ENCODE results near the gene ESRP2. TPM values are rescaled to one million over a fixed set of nuclear protein-coding genes. Genes with fewer than 3 reads are reported as not detected.

The ESRP2 gene
- total RNA-seq, 1 donor from 2014 or later: 0.42 TPM

- H3K27me3 Mint-ChIP-seq (ENCODE audit: low read depth): no peaks in the 10 kb centered on the region
- TF ChIP-seq, protein P1, sequence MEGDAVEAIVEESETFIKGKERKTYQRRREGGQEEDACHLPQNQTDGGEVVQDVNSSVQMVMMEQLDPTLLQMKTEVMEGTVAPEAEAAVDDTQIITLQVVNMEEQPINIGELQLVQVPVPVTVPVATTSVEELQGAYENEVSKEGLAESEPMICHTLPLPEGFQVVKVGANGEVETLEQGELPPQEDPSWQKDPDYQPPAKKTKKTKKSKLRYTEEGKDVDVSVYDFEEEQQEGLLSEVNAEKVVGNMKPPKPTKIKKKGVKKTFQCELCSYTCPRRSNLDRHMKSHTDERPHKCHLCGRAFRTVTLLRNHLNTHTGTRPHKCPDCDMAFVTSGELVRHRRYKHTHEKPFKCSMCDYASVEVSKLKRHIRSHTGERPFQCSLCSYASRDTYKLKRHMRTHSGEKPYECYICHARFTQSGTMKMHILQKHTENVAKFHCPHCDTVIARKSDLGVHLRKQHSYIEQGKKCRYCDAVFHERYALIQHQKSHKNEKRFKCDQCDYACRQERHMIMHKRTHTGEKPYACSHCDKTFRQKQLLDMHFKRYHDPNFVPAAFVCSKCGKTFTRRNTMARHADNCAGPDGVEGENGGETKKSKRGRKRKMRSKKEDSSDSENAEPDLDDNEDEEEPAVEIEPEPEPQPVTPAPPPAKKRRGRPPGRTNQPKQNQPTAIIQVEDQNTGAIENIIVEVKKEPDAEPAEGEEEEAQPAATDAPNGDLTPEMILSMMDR (IDR thresholded peaks at IDR 0.05): no peak
- peak within 1 kb of the TSS; percentile 100 for H3K4me3 Mint-ChIP-seq (ENCODE audit: unreplicated experiment)
- H3K36me3 Mint-ChIP-seq (ENCODE audit: low read depth): peaks cover 2% of the 10 kb centered on the region
- H3K4me1 Mint-ChIP-seq (ENCODE audit: low read depth): peaks cover 31% of the 10 kb centered on the region
- peak; percentile 98 for DNase-seq (ENCODE audit: low spot score)
- H3K27ac Mint-ChIP-seq (ENCODE audit: unreplicated experiment): peak within 1 kb of the TSS; percentile 80
- no peaks in the 10 kb centered on the region for H3K9me3 Mint-ChIP-seq (ENCODE audit: low read depth)
These were observed 9.3 kb upstream of the ESRP2 start, which contains the start of gene PLA2G15 for GRCh38 chr16:68244903-68245853. Gene PLA2G15 (plus strand): TSS chr16:68245373. CDS start chr16:68245427, 54 bp downstream.

DNA sequence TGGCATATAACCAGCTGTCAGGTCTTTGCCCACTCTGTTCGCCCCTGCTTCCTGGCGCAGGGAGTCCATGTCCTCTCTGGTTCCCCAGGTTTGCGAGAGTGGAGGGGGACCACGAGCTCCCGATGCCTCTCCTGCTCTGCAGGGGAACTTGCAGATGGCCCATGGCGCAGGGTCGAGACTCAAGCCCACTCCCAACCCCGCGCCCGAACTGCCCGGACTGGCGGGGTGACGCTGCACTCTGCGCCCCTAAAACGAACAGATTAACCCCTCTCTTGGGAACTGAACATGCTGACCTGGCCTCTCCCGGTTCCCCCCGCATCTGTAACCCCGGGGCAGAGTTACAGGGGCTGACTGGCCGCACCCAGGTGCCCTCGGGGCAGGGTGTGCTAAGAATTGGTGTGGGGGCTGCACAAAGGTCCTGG, 8.6 kb upstream of the ESRP2 start:
- Mint-ChIP-seq H3K27ac (ENCODE audit: unreplicated experiment) (no peak overlapping the region), H3K27me3 (ENCODE audit: low read depth) (no peaks in the 10 kb centered on the region)

DNA sequence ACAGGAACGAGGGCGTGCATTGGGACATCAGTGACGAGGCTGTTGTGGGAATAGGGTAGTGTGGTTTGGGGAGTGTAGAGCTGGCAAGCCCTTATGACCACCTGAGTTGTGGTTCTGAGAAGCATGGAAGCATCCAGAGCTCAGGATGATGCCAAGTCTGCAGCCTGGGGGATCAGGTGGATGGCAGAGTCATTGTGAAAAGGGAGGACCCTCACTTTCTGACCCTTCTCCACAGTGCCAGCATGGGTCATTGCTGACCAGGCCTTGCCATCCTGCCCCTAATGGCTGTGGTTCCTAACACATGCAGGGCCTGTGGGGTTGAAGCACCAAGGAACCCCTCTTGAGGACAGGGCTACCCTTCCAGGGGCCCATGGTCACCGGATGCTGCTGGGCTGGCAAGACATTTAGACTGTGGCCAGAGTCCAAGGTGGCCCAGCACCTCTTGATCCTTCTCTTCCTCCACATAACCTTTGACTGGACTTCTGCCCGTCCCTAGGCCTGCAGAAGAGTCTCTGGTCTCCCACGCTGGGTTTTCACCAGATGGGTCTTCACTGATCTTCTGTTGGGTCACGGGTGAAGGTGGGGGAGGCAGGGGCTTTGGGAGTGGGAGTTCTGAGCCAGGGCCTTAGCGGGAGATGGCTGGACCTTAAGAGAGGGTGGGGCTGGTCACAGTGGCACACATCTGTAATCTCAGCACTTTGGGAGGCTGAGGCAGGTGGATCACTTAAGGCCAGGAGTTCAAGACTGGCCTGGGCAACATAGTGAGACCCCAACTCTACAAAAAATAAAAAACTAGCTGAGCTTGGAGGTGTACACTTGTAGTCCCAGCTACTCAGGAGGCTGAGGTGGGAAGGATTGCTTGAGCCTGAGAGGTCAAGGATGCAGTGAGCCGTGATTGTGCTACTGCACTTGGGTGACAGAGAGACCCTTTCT, 7.3 kb upstream of the ESRP2 start:
- Mint-ChIP-seq H3K9me3 (ENCODE audit: low read depth) (no peaks in the 10 kb centered on the region), H3K4me1 (ENCODE audit: low read depth) (peaks cover 34% of the 10 kb centered on the region), H3K4me3 (ENCODE audit: unreplicated experiment) (no peak overlapping the region), H3K27me3 (ENCODE audit: low read depth) (no peaks in the 10 kb centered on the region), H3K27ac (ENCODE audit: unreplicated experiment) (no peak overlapping the region), H3K36me3 (ENCODE audit: low read depth) (no peaks in the 10 kb centered on the region)
- TF ChIP-seq, protein P1 (IDR thresholded peaks at IDR 0.05): no peak
- DNase-seq (ENCODE audit: low spot score): no peak

More for the DNA sequence above, 8.6 kb upstream of the ESRP2 start:
- Mint-ChIP-seq H3K36me3 (ENCODE audit: low read depth) (peaks cover 1% of the 10 kb centered on the region), H3K4me3 (ENCODE audit: unreplicated experiment) (peak overlapping the region; percentile 100), H3K9me3 (ENCODE audit: low read depth) (no peaks in the 10 kb centered on the region), H3K4me1 (ENCODE audit: low read depth) (peaks cover 31% of the 10 kb centered on the region)
- TF ChIP-seq, protein P1 (IDR thresholded peaks at IDR 0.05): no peak
- DNase-seq (ENCODE audit: low spot score): no peak

- H3K36me3 Mint-ChIP-seq (ENCODE audit: low read depth): no peaks in the 10 kb centered on the region
These were observed 6.2 kb upstream of the ESRP2 start for GRCh38 chr16:68242085-68242484.

More at GRCh38 chr16:68242085-68242484, 6.2 kb upstream of the ESRP2 start:
- Mint-ChIP-seq H3K27ac (ENCODE audit: unreplicated experiment) (no peak overlapping the region), H3K27me3 (ENCODE audit: low read depth) (no peaks in the 10 kb centered on the region), H3K4me3 (ENCODE audit: unreplicated experiment) (no peak overlapping the region), H3K4me1 (ENCODE audit: low read depth) (peaks cover 33% of the 10 kb centered on the region), H3K9me3 (ENCODE audit: low read depth) (no peaks in the 10 kb centered on the region)
- DNase-seq (ENCODE audit: low spot score): no peak
- TF ChIP-seq, protein P1 (IDR thresholded peaks at IDR 0.05): no peak

Data from chondrocyte (in vitro differentiated cells).